IMR-90 (cell line): ENCODE data around the gene CYGB. TPM values are rescaled to one million over a fixed set of nuclear protein-coding genes. Genes with fewer than 3 reads are reported as not detected.

ENCODE experiments used
- ATAC-seq: fragments of 200-7000 bp; cut with Tn5 transposase; 2 replicates; pipeline ENCODE4 v1.9.1; 2020; ENCODE audit warnings: low read depth, mild to moderate bottlenecking, moderate library complexity
- BruUV-seq: library from RNA; stranded (reverse); fragments of 400-500 nt; replicated peaks from 2 replicates; lab custom pipeline; 2021; lab: Mats Ljungman, UMichigan
- CTCF ChIA-PET: fragments of 300-600 bp; formaldehyde crosslinking; extraction: SDS; loops from one replicate; lab custom pipeline; 2021; ENCODE audit warnings: antibody characterized with exemption; lab: Yijun Ruan, JAX
- POLR2A ChIA-PET: fragments of 300-600 bp; sonication (Branson Sonifier 250); formaldehyde crosslinking; loops from one replicate; lab custom pipeline; 2022; ENCODE audit warnings: antibody characterized with exemption; ENCODE audit not compliant: unreplicated experiment; lab: Charles Lee
- DNase-seq: peaks from one replicate; pipeline ENCODE4 v3.0.0; 2013
- H2AFZ ChIP-seq: replicated peaks from 2 replicates; pipeline ENCODE3; 2013; ENCODE audit warnings: low read length, mild to moderate bottlenecking; ENCODE audit not compliant: poor library complexity
- H2AK5ac ChIP-seq: 2 replicates; pipeline ENCODE4 v1.6.1; 2013; ENCODE audit warnings: low read depth, low read length, inconsistent platforms
- H2AK9ac ChIP-seq: replicated peaks from 2 replicates; pipeline ENCODE3; 2013; ENCODE audit warnings: mild to moderate bottlenecking, low read depth, low read length, moderate library complexity; ENCODE audit not compliant: poor library complexity
- H2BK120ac ChIP-seq: 2 replicates; pipeline ENCODE4 v1.6.1; 2013; ENCODE audit warnings: low read depth, low read length, inconsistent platforms
- H2BK15ac ChIP-seq: 3 replicates; pipeline ENCODE4 v1.6.1; 2013; ENCODE audit warnings: low read depth, low read length, inconsistent platforms
- H2BK20ac ChIP-seq: 2 replicates; pipeline ENCODE4 v1.6.1; 2013; ENCODE audit warnings: low read depth, mild to moderate bottlenecking, inconsistent platforms, low read length, moderate library complexity
- H2BK5ac ChIP-seq: 2 replicates; pipeline ENCODE4 v1.6.1; 2013; ENCODE audit warnings: mild to moderate bottlenecking, low read depth, low read length, inconsistent platforms; ENCODE audit not compliant: poor library complexity, severe bottlenecking
- H3K14ac ChIP-seq: replicated peaks from 2 replicates; pipeline ENCODE4 v1.6.1; 2013; ENCODE audit warnings: low read depth, low read length, inconsistent platforms
- H3K18ac ChIP-seq: 2 replicates; pipeline ENCODE4 v1.6.1; 2013; ENCODE audit warnings: low read depth, low read length, control low read depth
- H3K23ac ChIP-seq: 2 replicates; pipeline ENCODE4 v1.6.1; 2013; ENCODE audit warnings: low read depth, low read length, inconsistent platforms
- H3K27ac ChIP-seq: 2 replicates; pipeline ENCODE4 v1.5.1; 2013; ENCODE audit warnings: mild to moderate bottlenecking, control low read depth, low read length; ENCODE audit not compliant: insufficient read depth
- H3K27me3 ChIP-seq: 2 replicates; pipeline ENCODE4 v1.6.1; 2013; ENCODE audit warnings: low read length; ENCODE audit not compliant: control insufficient read depth, insufficient read depth
- H3K36me3 ChIP-seq: 2 replicates; pipeline ENCODE4 v1.6.1; 2013; ENCODE audit warnings: low read length, mixed read lengths; ENCODE audit not compliant: control insufficient read depth, insufficient read depth
- H3K4ac ChIP-seq: 2 replicates; pipeline ENCODE4 v1.6.1; 2013; ENCODE audit warnings: low read depth, low read length, inconsistent platforms
- H3K4me1 ChIP-seq: 2 replicates; pipeline ENCODE4 v1.6.1; 2013; ENCODE audit warnings: low read length, mixed read lengths; ENCODE audit not compliant: control insufficient read depth, insufficient read depth
- H3K4me2 ChIP-seq: 2 replicates; pipeline ENCODE4 v1.6.1; 2013; ENCODE audit warnings: low read depth, mild to moderate bottlenecking, control low read depth, low read length, moderate library complexity
- H3K4me3 ChIP-seq: 2 replicates; pipeline ENCODE4 v1.5.1; 2013; ENCODE audit warnings: low read depth, mild to moderate bottlenecking, control low read depth, low read length, moderate library complexity; ENCODE audit not compliant: insufficient read depth
- H3K56ac ChIP-seq: 2 replicates; pipeline ENCODE4 v1.6.1; 2013; ENCODE audit warnings: low read length, inconsistent platforms; ENCODE audit not compliant: insufficient read depth; ENCODE audit errors: extremely low read depth
- H3K79me1 ChIP-seq, 2 experiments: 2 replicates each; pipeline ENCODE4 v1.6.1; 2013; ENCODE audit warnings: low read length in 2 of 2, inconsistent platforms in 1 of 2, low read depth in 1 of 2
- H3K9ac ChIP-seq: 2 replicates; pipeline ENCODE4 v1.6.1; 2013; ENCODE audit warnings: low read depth, low read length, control low read depth
- H3K9me1 ChIP-seq: 2 replicates; pipeline ENCODE4 v1.6.1; 2013; ENCODE audit warnings: low read length, inconsistent platforms; ENCODE audit not compliant: insufficient read depth
- H3K9me3 ChIP-seq: 2 replicates; pipeline ENCODE4 v1.6.1; 2013; ENCODE audit warnings: low read length; ENCODE audit not compliant: control insufficient read depth, insufficient read depth
- H4K20me1 ChIP-seq: 2 replicates; pipeline ENCODE4 v1.6.1; 2013; ENCODE audit warnings: low read length, inconsistent platforms; ENCODE audit not compliant: insufficient read depth
- H4K5ac ChIP-seq: 2 replicates; pipeline ENCODE4 v1.6.1; 2013; ENCODE audit warnings: mild to moderate bottlenecking, low read depth, low read length, control low read depth
- H4K8ac ChIP-seq, 2 experiments: 2 replicates each; pipeline ENCODE4 v1.6.1; 2013; ENCODE audit warnings: low read depth in 2 of 2, low read length in 2 of 2, control low read depth in 1 of 2, inconsistent platforms in 1 of 2
- H4K91ac ChIP-seq: 2 replicates; pipeline ENCODE4 v1.6.1; 2013; ENCODE audit warnings: low read depth, low read length, inconsistent platforms; ENCODE audit not compliant: insufficient read depth
- BHLHE40 ChIP-seq: fragments of 150-350 bp; IDR thresholded peaks from 2 replicates; pipeline ENCODE4 v1.6.1; 2016; ENCODE audit warnings: mild to moderate bottlenecking, low read depth, low read length
- CEBPB ChIP-seq: IDR thresholded peaks from 2 replicates; pipeline ENCODE4 v1.6.1; 2012; ENCODE audit warnings: low read depth, low read length, improper control_type of control experiment
- CHD1 ChIP-seq: IDR thresholded peaks from 2 replicates; pipeline ENCODE4 v1.6.1; 2012; ENCODE audit warnings: low read depth, low read length, improper control_type of control experiment
- ELK1 ChIP-seq: fragments of 150-350 bp; IDR thresholded peaks from 2 replicates; pipeline ENCODE4 v1.6.1; 2016; ENCODE audit warnings: low read depth, mild to moderate bottlenecking, low read length, moderate library complexity, borderline replicate concordance
- MAFK ChIP-seq: IDR thresholded peaks from 2 replicates; pipeline ENCODE4 v1.6.1; 2012; ENCODE audit warnings: low read depth, low read length, improper control_type of control experiment
- MXI1 ChIP-seq: IDR thresholded peaks from 2 replicates; pipeline ENCODE4 v1.6.1; 2012; ENCODE audit warnings: low read depth, mild to moderate bottlenecking, low read length, moderate library complexity, borderline replicate concordance
- POLR2A ChIP-seq: IDR thresholded peaks from 2 replicates; pipeline ENCODE4 v1.6.1; 2012; ENCODE audit warnings: mild to moderate bottlenecking, low read depth, low read length
- RAD21 ChIP-seq: IDR thresholded peaks from 2 replicates; pipeline ENCODE4 v1.6.1; 2012; ENCODE audit warnings: low read length, improper control_type of control experiment
- RFX5 ChIP-seq: IDR thresholded peaks from 2 replicates; pipeline ENCODE4 v1.8.0; 2012; ENCODE audit warnings: low read depth, mild to moderate bottlenecking, low read length, moderate library complexity
- SMC3 ChIP-seq: fragments of 150-350 bp; IDR thresholded peaks from 2 replicates; pipeline ENCODE4 v1.6.1; 2016; ENCODE audit warnings: low read depth, mild to moderate bottlenecking, antibody characterized with exemption, low read length, moderate library complexity
- USF2 ChIP-seq: fragments of 150-350 bp; IDR thresholded peaks from 2 replicates; pipeline ENCODE4 v1.6.1; 2017; ENCODE audit warnings: mild to moderate bottlenecking, antibody characterized with exemption, low read length, low read depth
- WGBS, 2 experiments: methylation state at CpG; one replicate each; pipeline versions ENCODE4 v1.1.5 to v1.1.7; 2013; ENCODE audit warnings: missing lambda C conversion rate in 2 of 2; ENCODE audit not compliant: insufficient read length in 1 of 2; ENCODE audit errors: extremely low coverage in 2 of 2; 5-methylcytosine and 5-hydroxymethylcytosine counted together
- dilution Hi-C: fragments of 300-500 bp; cut with HindIII; formaldehyde crosslinking; loops from one replicate; pipeline ENCODE4 v1.14.3; 2018; ENCODE audit warnings: low sequenced_read_pairs; ENCODE audit not compliant: unreplicated experiment
- in situ Hi-C: fragments of 300-500 bp; cut with MboI; formaldehyde crosslinking; loops from 3 replicates; pipeline ENCODE4 v1.14.3; 2019; ENCODE audit warnings: low sequenced_read_pairs, inconsistent platforms, mixed read lengths
- intact Hi-C: fragments of 100-400 bp; cut with micrococcal nuclease; formaldehyde crosslinking; loops from 2 replicates; pipeline ENCODE4 v1.10.0; 2022
- polyA plus RNA-seq, 3 experiments: library from polyadenylated mRNA; depleted of rRNA; stranded (reverse); fragments of >200 nt; gene quantifications; 2 replicates each; pipeline ENCODE4 v1.2.3, GENCODE V29; 2012; ENCODE audit warnings: low replicate concordance in 1 of 3
- total RNA-seq: library from RNA; depleted of rRNA; stranded (reverse); fragments of >200 nt; gene quantifications from 2 replicates; pipeline ENCODE4 v1.2.3, GENCODE V29; 2012

The CYGB gene
- total and polyA plus RNA-seq, 2 of the 4 experiments (the other 2 are of a cell fraction): 1.3 to 2.9 TPM

GRCh38 chr17:76582660-76583059, 45.2 kb upstream of the CYGB start:
- intact Hi-C loops: no loop called here
- no peak overlapping the region for H2BK15ac ChIP-seq
- H3K9me1 ChIP-seq: no peaks in the 10 kb centered on the region
- H4K5ac ChIP-seq: no peak overlapping the region
- no peak overlapping the region for H4K91ac ChIP-seq
- no peak overlapping the region for H3K27ac ChIP-seq
- ATAC-seq (no peak), DNase-seq (no peak)
- H3K36me3 ChIP-seq: no peaks in the 10 kb centered on the region
- H2BK20ac ChIP-seq: no peak overlapping the region
- no peak overlapping the region for H3K23ac ChIP-seq
- no peak overlapping the region for H3K4ac ChIP-seq
- no peak overlapping the region for H3K56ac ChIP-seq
- ChIA-PET CTCF (no interaction called here), POLR2A (interaction anchor here (0.6 kb wide), 1 partner anchor 34 kb away, joined by 19 read pairs; no protein-coding TSS in a partner anchor)
- no peaks in the 10 kb centered on the region for H3K79me1 ChIP-seq
- in situ Hi-C loops: no loop called here
- H4K8ac ChIP-seq: no peak overlapping the region
- H2BK120ac ChIP-seq: no peak overlapping the region
- no CpG with 5 or more reads among the region's 3 CpGs for WGBS, 2 experiments
- no peak overlapping the region for H2AK5ac ChIP-seq
- H2AK9ac ChIP-seq: no peak overlapping the region
- no peak overlapping the region for H2BK5ac ChIP-seq
- BruUV-seq: no TSS peak
- H3K4me2 ChIP-seq: no peak overlapping the region
- no peak overlapping the region for H3K4me3 ChIP-seq
- no peak overlapping the region for H3K18ac ChIP-seq
- H3K27me3 ChIP-seq: peaks cover 26% of the 10 kb centered on the region
- no peaks in the 10 kb centered on the region for H4K20me1 ChIP-seq
- H3K9me3 ChIP-seq: no peaks in the 10 kb centered on the region
- no peak overlapping the region for H2AFZ ChIP-seq
- H3K4me1 ChIP-seq: peaks cover 2% of the 10 kb centered on the region; the same call in 1 of the 2 replicates
- dilution Hi-C loops: no loop called here
- H3K14ac ChIP-seq: no peak overlapping the region
- no peak overlapping the region for H3K9ac ChIP-seq
- TF ChIP-seq CEBPB: no peak
- no peak for TF ChIP-seq MXI1
- no peak for TF ChIP-seq RFX5
- no peak for TF ChIP-seq POLR2A
- no peak for TF ChIP-seq USF2
- no peak for TF ChIP-seq RAD21
- TF ChIP-seq ELK1: no peak
- no peak for TF ChIP-seq MAFK
- no peak for TF ChIP-seq SMC3
- no peak for TF ChIP-seq BHLHE40
- no peak for TF ChIP-seq CHD1
